Measurements from ENCODE around the gene ITGB3. TPM values are rescaled to one million over a fixed set of nuclear protein-coding genes. Genes with fewer than 3 reads are reported as not detected.

The ITGB3 gene
- total and polyA plus RNA-seq, 8 donors = 9.4 to 12.0 (median 10.6) TPM

DNA sequence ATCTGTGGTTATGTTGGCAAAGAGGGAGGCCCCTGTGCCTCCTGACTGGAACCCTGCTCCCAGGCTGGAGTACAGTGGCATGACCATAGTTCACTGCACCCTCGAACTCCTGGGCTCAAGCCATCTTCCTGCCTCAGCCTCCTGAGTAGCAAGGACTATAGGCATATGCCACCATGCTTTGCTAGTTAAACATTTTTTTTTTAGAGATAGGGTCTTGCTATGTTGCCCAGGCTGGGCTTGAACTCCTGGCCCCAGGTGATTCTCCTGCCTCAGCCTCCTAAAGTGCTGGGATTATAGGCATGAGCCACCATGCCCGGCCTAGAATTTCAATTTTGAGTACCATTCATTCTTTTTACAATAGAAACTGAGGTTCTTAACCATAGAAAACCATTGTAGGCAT lies 21.2 kb upstream of the ITGB3 start:
- DNase-seq = no peak
- ATAC-seq = no peak
- H3K36me3 ChIP-seq = no peaks in the 10 kb centered on the region
- H3K4me1 ChIP-seq = peaks cover 3 to 16% of the 10 kb centered on the region in 2 donors
- no peak overlapping the region for H3K27ac ChIP-seq
- TF ChIP-seq, protein P1, sequence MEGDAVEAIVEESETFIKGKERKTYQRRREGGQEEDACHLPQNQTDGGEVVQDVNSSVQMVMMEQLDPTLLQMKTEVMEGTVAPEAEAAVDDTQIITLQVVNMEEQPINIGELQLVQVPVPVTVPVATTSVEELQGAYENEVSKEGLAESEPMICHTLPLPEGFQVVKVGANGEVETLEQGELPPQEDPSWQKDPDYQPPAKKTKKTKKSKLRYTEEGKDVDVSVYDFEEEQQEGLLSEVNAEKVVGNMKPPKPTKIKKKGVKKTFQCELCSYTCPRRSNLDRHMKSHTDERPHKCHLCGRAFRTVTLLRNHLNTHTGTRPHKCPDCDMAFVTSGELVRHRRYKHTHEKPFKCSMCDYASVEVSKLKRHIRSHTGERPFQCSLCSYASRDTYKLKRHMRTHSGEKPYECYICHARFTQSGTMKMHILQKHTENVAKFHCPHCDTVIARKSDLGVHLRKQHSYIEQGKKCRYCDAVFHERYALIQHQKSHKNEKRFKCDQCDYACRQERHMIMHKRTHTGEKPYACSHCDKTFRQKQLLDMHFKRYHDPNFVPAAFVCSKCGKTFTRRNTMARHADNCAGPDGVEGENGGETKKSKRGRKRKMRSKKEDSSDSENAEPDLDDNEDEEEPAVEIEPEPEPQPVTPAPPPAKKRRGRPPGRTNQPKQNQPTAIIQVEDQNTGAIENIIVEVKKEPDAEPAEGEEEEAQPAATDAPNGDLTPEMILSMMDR (IDR thresholded peaks at IDR 0.05) = no peak
- peaks cover 0 to 2% of the 10 kb centered on the region in 2 donors for H3K9me3 ChIP-seq
- intact Hi-C loops (cut with DNase I) = loop anchor here in 1 of 2 donors (5.0 kb wide), 1 partner anchor 80 kb away; no protein-coding TSS in a partner anchor
- no peaks in the 10 kb centered on the region for H3K27me3 ChIP-seq
- no peak overlapping the region for H3K4me3 ChIP-seq

DNA sequence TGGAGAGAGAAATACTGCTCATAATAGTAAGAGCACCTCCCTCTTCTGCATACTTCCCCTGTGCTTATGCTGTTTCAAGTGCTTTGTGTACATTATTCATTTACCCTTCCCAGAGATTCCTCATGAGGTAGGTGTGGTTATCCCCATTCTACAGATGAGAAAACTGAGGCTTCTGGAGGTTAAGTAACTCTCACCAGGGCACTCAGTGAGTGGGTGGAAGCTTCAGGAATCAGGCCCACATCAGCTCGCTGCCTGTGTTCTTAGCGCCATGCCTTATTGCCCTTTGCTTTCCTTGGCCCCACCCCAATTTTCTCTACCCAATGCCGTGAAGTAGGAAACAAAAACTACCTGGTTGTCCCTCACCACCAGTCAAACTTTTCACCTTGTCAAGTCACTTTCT lies 18.1 kb upstream of the ITGB3 start:
- intact Hi-C loops (cut with DNase I) = no loop called here
- TF ChIP-seq, protein P1 (IDR thresholded peaks at IDR 0.05) = no peak
- no peak for ATAC-seq
- Histone ChIP-seq H3K4me1 (peaks cover 13 to 18% of the 10 kb centered on the region in 2 donors), H3K27ac (no peak overlapping the region), H3K9me3 (peaks cover 0 to 5% of the 10 kb centered on the region in 2 donors), H3K4me3 (no peak overlapping the region), H3K36me3 (no peaks in the 10 kb centered on the region), H3K27me3 (no peaks in the 10 kb centered on the region)
- no peak for DNase-seq

DNA sequence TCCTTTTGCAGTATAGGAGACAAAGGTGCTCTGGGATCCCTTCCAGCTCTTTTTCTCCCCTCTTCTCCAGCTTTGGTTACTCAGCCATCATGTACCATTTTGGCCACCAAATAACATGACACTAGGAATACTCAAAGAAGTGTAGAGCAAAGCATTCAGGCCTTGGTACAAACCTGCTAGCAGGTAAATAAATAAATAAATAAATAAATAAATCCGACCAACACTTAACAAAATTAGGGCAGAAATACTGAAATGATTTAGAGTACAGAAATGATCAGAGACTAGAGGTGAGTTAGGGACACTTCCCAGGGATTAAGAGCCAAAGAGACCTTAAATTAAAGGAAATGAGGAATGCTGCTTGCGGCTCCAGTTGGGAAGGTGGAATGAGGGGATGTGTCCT lies 17.7 kb upstream of the ITGB3 start:
- H3K9me3 ChIP-seq = peaks cover 0 to 5% of the 10 kb centered on the region in 2 donors
- DNase-seq (no peak), ATAC-seq (no peak)
- H3K36me3 ChIP-seq = no peaks in the 10 kb centered on the region
- H3K27ac ChIP-seq = no peak overlapping the region
- TF ChIP-seq, protein P1 (IDR thresholded peaks at IDR 0.05) = no peak
- H3K4me3 ChIP-seq = no peak overlapping the region
- no peaks in the 10 kb centered on the region for H3K27me3 ChIP-seq
- intact Hi-C loops (cut with DNase I) = no loop called here
- H3K4me1 ChIP-seq = peaks cover 14 to 19% of the 10 kb centered on the region in 2 donors

DNA sequence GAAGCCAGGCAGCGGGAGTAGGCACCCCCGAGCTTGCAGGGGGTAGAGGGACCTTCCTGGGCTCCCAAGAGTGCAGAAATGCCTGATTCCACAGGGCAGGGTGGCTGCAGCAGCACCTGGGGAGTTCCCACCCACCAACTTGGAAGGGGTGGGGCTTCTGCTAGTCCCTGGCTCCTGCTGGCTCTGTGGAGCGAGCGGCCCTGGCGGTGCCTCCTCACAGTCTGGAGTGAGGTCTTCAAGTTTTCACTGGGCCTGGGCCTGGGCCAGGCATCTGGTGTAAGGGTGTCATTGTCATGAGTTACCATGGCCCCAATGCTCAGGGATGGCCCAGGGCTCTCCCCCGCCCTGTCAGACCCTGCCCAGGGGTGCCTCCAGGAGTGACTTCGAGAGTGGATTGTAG lies 15.8 kb upstream of the ITGB3 start:
- H3K4me3 ChIP-seq = no peak overlapping the region
- H3K27me3 ChIP-seq = no peaks in the 10 kb centered on the region
- no peak for DNase-seq
- ATAC-seq = no peak
- peaks cover 16 to 20% of the 10 kb centered on the region in 2 donors for H3K4me1 ChIP-seq
- H3K27ac ChIP-seq = no peak overlapping the region
- H3K9me3 ChIP-seq = peaks cover 0 to 5% of the 10 kb centered on the region in 2 donors
- no peaks in the 10 kb centered on the region for H3K36me3 ChIP-seq
- TF ChIP-seq, protein P1 (IDR thresholded peaks at IDR 0.05) = no peak
- intact Hi-C loops (cut with DNase I) = no loop called here

DNA sequence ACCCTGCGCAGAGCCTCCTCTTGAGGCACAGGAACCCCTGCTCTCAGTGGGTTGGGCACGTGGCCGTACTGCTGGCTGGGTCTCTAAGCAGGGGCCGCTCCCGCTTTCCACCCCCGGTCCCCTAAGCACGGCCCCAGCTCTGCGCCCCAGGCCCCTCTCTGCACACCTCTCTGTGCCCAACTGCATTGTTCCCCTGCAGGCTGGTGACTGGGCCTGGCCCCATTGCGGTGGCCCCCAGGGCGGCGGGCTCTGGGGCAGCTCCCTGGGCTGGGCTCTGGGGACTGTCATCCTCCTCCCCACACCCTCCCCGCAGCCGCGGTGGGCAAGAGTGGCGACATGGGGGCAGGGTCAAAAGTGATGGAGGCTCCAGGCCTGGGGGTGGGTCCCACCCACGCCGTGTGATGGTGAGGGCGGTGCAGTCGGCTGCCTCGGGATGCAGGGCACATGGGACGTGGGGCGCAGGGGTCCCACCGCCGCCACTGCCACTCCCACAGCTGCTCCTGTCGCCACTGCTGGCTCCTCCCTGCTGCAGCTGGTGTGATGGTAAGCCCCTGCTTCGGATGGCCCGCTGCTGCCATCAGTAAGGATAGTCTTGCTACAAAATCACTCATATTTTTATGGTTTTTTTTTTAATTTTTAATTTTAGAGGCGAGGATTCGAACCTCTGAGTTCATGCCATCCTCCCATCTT lies 15.2 kb upstream of the ITGB3 start:
- Histone ChIP-seq H3K27me3 (no peaks in the 10 kb centered on the region), H3K4me3 (no peak overlapping the region), H3K4me1 (peaks cover 14 to 20% of the 10 kb centered on the region in 2 donors), H3K36me3 (no peaks in the 10 kb centered on the region), H3K9me3 (peaks cover 0 to 5% of the 10 kb centered on the region in 2 donors), H3K27ac (no peak overlapping the region)
- no peak for ATAC-seq
- TF ChIP-seq, protein P1 (IDR thresholded peaks at IDR 0.05) = no peak
- intact Hi-C loops (cut with DNase I) = no loop called here
- no peak for DNase-seq
